Sigmoid colon (tissue), 4 donors: Measurements from ENCODE around the gene SVEP1.
"Not testable (repeated sequence)": the region's sequence is repeated elsewhere in the genome, so short reads cannot be mapped to it uniquely, and the experiment has no call there.

ENCODE experiments used
- POLR2A ChIP-seq, 2 donors: fragments of 450-650 bp; IDR thresholded peaks; one replicate each; pipeline ENCODE4 v1.6.1; 2016; ENCODE audit warnings: antibody characterized with exemption in 2 of 2, mild to moderate bottlenecking in 2 of 2, moderate library complexity in 2 of 2
- POLR2AphosphoS5 ChIP-seq, 4 donors: sonication (generic); formaldehyde crosslinking; IDR thresholded peaks; one replicate each; pipeline ENCODE4 v1.6.1; 2017; ENCODE audit warnings: antibody characterized with exemption in 4 of 4
- TF ChIP-seq, protein P1 (sequence below), 4 experiments: fragments of 450-650 bp in 3 of 4; fragments of 200-600 bp in 1 of 4; IDR thresholded peaks; one replicate each; pipeline ENCODE4 v1.5.1; 2016 to 2019; ENCODE audit warnings: antibody characterized with exemption in 4 of 4, mild to moderate bottlenecking in 3 of 4, moderate library complexity in 2 of 4

DNA sequence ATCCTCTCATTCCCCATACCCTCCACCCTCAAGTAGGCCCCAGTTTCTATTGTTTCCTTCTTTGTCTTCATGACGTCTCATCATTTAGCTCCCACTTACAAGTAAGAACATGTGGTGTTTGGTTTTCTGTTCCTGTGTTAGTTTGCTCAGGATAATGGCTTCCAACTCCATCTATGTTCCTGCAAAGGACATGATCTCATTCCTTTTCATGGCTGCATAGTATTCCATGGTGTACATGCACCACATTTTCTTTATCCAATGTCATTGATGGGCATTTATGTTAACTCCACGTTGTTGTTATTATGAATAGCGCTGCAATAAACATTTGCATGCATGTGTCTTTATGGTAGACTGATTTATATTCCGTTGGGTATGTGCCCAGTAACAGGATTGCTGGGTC is 45.4 kb downstream of the SVEP1 start:
- TF ChIP-seq POLR2A, POLR2AphosphoS5 (IDR thresholded peaks at IDR 0.05): not testable (repeated sequence)
- TF ChIP-seq, protein P1, sequence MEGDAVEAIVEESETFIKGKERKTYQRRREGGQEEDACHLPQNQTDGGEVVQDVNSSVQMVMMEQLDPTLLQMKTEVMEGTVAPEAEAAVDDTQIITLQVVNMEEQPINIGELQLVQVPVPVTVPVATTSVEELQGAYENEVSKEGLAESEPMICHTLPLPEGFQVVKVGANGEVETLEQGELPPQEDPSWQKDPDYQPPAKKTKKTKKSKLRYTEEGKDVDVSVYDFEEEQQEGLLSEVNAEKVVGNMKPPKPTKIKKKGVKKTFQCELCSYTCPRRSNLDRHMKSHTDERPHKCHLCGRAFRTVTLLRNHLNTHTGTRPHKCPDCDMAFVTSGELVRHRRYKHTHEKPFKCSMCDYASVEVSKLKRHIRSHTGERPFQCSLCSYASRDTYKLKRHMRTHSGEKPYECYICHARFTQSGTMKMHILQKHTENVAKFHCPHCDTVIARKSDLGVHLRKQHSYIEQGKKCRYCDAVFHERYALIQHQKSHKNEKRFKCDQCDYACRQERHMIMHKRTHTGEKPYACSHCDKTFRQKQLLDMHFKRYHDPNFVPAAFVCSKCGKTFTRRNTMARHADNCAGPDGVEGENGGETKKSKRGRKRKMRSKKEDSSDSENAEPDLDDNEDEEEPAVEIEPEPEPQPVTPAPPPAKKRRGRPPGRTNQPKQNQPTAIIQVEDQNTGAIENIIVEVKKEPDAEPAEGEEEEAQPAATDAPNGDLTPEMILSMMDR (IDR thresholded peaks at IDR 0.05) = not testable (repeated sequence)
